Measurements from ENCODE around the gene GGACT.
"Not testable (repeated sequence)": the region's sequence is repeated elsewhere in the genome, so short reads cannot be mapped to it uniquely, and the experiment has no call there.

The GGACT gene

DNA sequence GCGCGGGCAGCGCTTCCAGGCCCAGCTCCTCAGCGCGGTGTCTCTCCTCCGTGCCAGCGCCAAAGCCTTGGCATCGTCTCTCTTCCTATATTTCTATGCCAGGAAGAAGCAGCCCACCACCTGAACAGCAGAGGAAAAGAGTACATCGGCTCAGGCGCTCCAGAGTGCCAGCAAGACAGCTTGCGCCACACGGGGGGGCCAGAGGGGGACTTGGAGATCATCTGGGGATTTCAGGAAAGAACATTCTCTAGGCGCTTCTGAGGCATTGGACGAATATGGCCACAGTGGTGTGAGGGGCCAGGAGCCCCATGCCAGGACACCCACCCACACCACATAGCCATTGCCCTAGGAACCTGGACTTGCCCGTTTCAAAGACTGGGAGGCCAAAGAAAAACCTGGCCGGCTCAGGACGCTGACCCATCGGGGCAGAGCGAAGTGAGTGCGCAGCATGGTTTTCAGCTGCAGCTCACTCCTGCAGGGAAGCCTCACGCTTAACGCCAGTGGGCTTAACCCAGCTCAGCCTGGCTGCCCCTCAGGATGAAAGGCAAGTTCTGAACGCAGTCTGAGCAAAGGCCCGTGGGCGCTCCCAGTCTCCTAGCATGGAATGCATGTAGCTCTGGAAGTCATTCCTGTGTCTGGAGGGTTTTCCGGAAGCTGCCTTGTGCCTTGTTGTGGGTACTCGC lies 62.1 kb downstream of the GGACT start:
- no peak for DNase-seq

GRCh38 chr13:100525453-100526317 lies 62.9 kb downstream of the GGACT start:
- no peak for DNase-seq

DNA sequence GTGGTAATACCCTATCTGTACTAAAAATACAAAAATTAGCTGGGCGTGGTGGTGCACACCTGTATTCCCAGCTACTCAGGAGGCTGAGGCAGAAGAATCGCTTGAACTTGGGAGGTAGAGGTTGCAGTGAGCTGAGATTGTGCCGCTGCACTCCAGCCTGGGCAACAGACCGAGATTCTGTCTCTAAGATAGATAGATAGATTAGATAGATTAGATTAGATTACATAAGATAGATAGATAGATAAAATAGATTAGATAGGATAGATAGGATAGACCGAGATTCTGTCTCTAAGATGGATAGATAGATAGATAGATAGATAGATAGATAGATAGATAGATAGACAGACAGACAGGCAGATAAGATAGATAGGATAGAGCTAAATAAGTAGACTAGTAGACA lies 63.9 kb downstream of the GGACT start:
- not testable (repeated sequence) for DNase-seq

- DNase-seq: no peak
Measured at GRCh38 chr13:100523981-100524386, 64.6 kb downstream of the GGACT start.

GRCh38 chr13:100523411-100523810 lies 65.2 kb downstream of the GGACT start:
- DNase-seq: no peak

DNA sequence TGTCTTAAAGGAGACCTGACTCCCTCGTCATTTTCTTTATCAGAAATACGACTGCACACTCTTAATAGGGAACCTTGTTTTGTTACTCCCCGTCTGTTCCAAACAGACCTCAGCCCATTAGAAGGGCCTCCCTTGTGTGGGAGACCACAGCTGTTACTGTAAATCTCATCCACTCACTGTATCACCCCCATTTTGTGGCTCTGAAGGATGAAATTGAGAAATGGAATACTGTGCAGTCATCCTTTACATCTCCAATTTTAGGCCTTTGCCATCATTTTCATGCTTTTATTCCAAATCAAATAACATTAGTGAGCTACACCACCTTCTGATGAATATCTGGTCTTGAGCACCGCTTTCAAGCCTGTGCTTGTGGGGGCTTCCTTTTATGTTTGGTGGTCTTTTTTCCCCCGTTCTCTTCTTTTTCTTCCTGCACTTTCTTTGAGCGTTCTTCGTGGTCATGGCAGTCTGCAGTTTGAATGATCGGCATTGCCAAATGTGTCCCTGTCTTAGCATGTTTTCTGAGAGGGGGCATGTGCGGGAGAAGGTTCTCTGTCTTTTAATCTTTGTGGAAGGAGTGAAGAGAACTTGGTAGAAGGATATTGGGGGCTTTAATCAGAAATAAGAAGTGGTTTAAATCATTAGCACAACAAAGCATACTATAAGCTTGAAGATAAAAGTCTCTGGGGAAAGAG lies 65.8 kb downstream of the GGACT start:
- no peak for DNase-seq

DNA sequence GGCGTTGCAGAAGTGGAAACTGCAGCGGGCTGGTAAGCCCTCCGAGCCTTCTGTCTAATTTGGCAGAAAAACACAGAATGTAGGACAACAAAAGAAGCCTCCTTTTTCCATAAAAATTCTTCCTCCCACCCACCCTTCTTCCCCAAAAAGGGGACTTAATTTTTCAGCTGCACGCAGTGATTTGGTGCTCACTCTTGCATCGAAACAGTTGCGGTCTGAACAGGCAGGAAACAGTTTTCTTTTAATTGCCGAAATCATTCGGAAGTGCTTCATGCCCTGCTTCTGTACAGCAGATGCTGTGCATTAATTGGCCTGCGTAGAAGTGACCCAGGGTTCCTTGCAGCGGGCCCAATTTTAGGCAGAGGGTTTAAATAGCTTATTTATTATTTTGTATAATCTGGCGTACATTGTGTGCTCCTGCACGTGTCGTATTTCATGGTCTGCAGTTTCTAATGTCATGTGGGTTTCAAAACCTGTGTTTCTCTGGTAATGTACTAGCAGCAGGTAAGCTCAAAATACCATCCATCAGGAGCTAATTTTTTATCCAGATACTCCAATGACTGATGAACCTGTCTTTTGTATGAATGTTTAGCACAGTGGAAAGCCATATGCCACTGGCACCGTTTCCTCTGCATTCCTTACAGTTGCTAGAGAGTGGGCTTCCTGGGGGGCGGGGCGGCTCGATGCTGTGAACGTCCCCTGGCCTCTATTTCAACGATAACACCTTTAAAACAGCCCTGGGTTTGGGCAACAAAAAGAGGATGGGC lies 66.6 kb downstream of the GGACT start:
- no peak for DNase-seq

DNA sequence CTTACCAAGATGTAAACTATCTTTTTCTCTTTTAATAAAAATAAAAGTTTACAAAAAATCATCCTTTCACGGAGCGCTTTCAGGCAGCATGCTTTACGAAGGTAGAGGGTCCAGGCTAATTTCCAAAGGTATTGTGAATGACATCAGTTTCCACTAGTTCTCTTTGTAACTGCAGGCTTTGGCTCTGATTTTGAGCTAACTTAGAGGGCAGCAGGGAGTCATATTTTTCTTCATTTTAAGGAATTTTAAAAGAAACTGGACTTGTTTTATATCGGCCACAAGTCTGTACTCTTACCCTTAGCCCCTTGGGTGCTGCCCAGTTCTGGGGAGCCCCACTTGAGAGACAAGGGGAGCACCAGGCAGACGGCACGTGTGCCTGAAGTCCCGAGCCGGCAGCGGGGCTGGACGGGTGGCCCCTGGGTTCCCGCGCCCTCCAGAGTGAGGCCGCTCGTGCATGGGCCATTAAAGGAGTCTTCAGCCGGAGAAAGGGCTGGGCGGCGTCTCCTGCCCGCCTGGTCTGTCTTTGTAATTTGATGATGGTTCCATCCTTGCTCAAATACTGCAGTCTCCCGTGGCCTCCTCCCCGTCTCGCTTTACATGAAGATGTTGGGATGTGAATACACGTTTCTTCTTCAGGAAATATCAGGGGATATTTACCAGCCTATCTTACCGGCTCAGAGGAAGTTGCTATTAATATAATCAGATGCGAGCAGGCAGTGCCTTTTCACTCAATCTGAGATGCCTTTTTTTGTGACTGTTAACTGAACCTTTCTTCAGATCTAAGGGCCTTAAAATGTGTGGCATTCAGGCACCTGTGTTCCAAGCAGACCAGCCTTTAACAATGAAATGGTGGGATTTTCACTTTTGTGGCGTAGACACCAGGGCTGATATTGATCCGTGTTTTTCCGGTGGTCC lies 67.4 kb downstream of the GGACT start:
- DNase-seq: no peak

- no peak for DNase-seq
Measured at GRCh38 chr13:100519626-100520025, 69.0 kb downstream of the GGACT start.

GRCh38 chr13:100518394-100519062 lies 70.1 kb downstream of the GGACT start:
- no peak for DNase-seq

DNA sequence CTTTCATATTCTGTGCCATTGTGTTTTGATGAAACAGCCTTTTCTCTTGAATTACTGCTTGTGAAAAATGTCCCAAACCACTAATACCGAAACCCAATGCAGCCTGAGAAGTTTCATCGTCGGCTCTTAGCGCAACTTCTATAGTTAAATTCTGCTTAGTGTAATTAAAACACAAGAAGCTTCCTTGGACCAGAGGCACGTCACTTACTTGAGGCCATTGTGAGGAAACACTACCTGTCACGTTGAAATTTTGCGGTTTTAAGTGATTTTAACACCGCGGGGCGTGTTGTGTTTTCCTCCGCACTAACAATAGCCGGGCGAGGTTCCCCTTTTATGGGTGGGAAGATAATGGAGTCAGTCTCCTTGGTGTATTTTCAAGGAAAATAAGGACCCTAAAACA lies 70.9 kb downstream of the GGACT start:
- no peak for DNase-seq

GRCh38 chr13:100517135-100517534 lies 71.5 kb downstream of the GGACT start:
- DNase-seq: no peak

DNA sequence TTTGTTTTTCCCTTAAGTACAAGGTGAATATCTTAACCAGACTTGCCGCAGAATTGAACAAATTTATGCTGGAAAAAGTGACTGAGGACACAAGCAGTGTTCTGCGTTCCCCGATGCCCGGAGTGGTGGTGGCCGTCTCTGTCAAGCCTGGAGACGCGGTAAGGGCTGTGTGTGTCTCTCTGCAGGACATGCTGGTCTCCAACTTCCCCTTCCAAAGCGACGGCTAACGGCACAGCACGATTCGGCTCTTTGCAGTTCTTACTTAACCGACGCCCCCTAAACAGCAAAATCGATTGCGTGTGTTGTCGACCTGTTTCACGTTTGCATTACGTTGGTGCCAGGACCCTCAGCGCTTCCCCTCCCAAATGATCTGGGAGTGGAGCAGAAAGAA lies 73.2 kb downstream of the GGACT start:
- no peak for DNase-seq

- DNase-seq: peak; percentile 17 to 87
Measured at GRCh38 chr13:100514788-100515409, 73.7 kb downstream of the GGACT start.

- DNase-seq: no peak
Measured at GRCh38 chr13:100513987-100514670, 74.5 kb downstream of the GGACT start.

GRCh38 chr13:100513171-100513570 lies 75.4 kb downstream of the GGACT start:
- DNase-seq: no peak

DNA sequence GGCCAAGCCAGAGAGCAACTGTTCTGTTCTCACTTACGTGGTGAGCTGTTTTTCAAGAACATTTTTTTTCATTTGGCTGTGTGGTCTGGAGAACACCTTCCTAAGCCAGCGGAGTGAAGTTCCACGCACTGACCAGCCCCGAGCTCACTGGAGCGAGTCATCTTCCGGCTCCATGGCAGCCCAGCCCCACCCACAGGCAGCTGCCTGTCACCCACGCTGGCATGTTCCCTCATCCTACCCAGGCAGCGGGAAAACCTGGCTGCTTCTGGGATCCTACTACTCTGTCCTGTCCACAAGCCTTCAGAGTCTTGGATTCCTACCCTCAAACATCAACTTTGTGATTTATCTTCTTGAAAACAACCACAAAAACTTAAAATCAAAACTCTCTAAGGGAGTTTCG lies 76.2 kb downstream of the GGACT start:
- DNase-seq: no peak

- DNase-seq: no peak
Measured at GRCh38 chr13:100511466-100511865, 77.1 kb downstream of the GGACT start.

- DNase-seq: no peak
Measured at GRCh38 chr13:100510208-100510957, 78.2 kb downstream of the GGACT start.
